Suprapubic skin (tissue), 4 donors: ENCODE measurements around the gene GOLGA2. TPM values are rescaled to one million over a fixed set of nuclear protein-coding genes. Genes with fewer than 3 reads are reported as not detected.

Experiments
- DNase-seq, 2 donors: peaks; one replicate each; pipeline ENCODE4 v3.0.0-alpha.2; 2019; ENCODE audit warnings: low spot score in 2 of 2
- H3K27ac ChIP-seq: fragments of 200-600 bp; sonication (generic); one replicate; pipeline ENCODE4 v1.5.1; 2019
- H3K27me3 ChIP-seq: fragments of 200-600 bp; sonication (generic); one replicate; pipeline ENCODE4 v1.5.1; 2019
- H3K36me3 ChIP-seq: fragments of 200-600 bp; sonication (generic); one replicate; pipeline ENCODE4 v1.5.1; 2019
- H3K4me1 ChIP-seq: fragments of 200-600 bp; sonication (generic); one replicate; pipeline ENCODE4 v1.5.1; 2019
- H3K4me3 ChIP-seq: fragments of 200-600 bp; sonication (generic); one replicate; pipeline ENCODE4 v1.5.1; 2019; ENCODE audit warnings: mild to moderate bottlenecking
- H3K9me3 ChIP-seq: fragments of 200-600 bp; sonication (generic); one replicate; pipeline ENCODE4 v1.5.1; 2019
- CTCF ChIP-seq, 2 donors: fragments of 200-600 bp in 1 of 2; fragments of 450-650 bp in 1 of 2; sonication (generic) in 1 of 2; IDR thresholded peaks; one replicate each; pipeline ENCODE4 v1.5.1; 2016 to 2019; ENCODE audit warnings: antibody characterized with exemption in 2 of 2, mild to moderate bottlenecking in 1 of 2, moderate library complexity in 1 of 2
- EP300 ChIP-seq: sonication (generic); formaldehyde crosslinking; IDR thresholded peaks from one replicate; pipeline ENCODE4 v1.6.1; 2017; ENCODE audit warnings: antibody characterized with exemption
- POLR2A ChIP-seq, 2 donors: fragments of 450-650 bp; IDR thresholded peaks; one replicate each; pipeline ENCODE4 v1.6.1; 2017; ENCODE audit warnings: antibody characterized with exemption in 2 of 2, mild to moderate bottlenecking in 2 of 2, moderate library complexity in 2 of 2
- POLR2AphosphoS5 ChIP-seq, 3 donors: sonication (generic); formaldehyde crosslinking; IDR thresholded peaks; one replicate each; pipeline ENCODE4 v1.6.1; 2017; ENCODE audit warnings: antibody characterized with exemption in 3 of 3
- WGBS: methylation state at CpG from one replicate; pipeline ENCODE4 v1.1.5; 2018; 5-methylcytosine and 5-hydroxymethylcytosine counted together
- total RNA-seq, 4 donors: library from RNA; depleted of rRNA; stranded (reverse); fragments of >200 nt; gene quantifications; one replicate each; pipeline ENCODE4 v1.1.0, GENCODE V29; 2016

Gene GOLGA2
- 100 to 1,000 TPM in 2 of 4 donors, 10 to 100 TPM in 2; 83.5 to 131 (median 99.0) TPM for total RNA-seq

DNA sequence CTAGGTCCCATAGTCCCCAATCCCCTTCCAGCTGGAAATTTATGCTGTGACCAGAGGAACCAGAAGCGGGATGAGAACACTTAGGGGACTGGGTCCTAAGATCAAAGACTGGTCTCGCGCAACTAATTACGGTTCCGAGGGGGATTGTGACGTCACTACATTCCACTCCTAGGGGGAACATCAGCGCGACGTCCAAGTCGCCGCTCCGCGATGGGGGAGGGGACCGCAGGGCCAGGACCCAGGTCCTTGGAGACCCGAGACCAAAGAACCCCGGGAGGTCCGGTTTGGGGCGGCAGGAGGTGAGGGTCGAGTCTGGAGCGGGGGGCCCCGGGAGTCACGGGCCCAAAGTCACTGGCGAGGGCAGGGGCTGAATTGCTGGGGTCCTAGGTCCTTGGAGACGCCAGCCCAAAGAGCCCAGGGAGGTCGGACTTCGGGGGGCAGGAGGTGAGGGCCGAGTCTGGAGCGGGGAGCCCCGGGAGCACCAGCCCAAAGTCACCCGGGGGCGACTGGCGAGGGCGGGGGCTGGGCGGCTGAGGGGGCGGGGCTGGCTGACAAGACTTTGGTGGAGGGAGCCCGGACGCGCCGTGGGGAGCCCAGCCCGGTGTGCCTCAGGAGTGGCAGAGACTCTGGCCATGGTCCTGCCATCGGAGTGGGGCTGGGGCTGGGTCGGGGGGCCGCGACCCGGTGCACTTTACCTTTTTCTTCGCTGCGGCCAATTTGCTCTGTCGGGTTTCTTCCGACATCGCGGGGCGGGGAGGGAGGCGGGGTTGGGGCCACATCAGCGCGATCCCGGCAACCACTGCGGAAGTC, at the start of gene GOLGA2:
TSS of gene GOLGA2 (minus strand) at position 810 of the 810 bp plus-strand sequence. CDS start at position 779, 31 bp downstream.
- no peaks in the 10 kb centered on the region for H3K27me3 ChIP-seq
- TF ChIP-seq EP300 (no peak), POLR2A (IDR thresholded peaks at IDR 0.05) (no peak), POLR2AphosphoS5 (IDR thresholded peaks at IDR 0.05) (no peak), CTCF (IDR thresholded peaks at IDR 0.05) (no peak)
- DNase-seq = no peak
- no peaks in the 10 kb centered on the region for H3K9me3 ChIP-seq
- peak within 1 kb of the TSS; percentile 89 for H3K27ac ChIP-seq
- H3K4me3 ChIP-seq = peak within 1 kb of the TSS; percentile 82
- WGBS = 0% methylated on average over 24 of the region's 57 CpGs
- H3K4me1 ChIP-seq = peaks cover 43% of the 10 kb centered on the region
- H3K36me3 ChIP-seq = peaks cover 17% of the 10 kb centered on the region

DNA sequence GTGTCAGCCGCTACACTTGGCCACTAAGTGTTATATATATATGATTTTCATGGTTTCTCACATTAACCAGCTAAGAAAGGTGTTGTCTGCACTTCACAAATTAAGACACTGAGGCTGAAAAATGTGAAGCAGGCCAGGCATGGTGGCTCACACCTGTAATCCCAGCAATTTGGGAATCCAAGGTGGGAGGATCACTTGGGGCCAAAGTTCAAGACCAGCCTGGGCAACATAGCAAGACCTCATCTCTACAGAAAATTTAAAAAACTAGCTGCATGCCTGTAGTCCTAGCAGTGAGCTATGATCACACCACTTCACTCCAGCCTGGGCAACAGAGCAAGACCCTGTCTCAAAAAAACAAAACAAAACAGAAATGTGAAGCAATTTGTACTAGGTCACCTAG, 48.6 kb upstream of the GOLGA2 start:
- peaks cover 40% of the 10 kb centered on the region for H3K36me3 ChIP-seq
- DNase-seq = no peak
- H3K4me3 ChIP-seq = no peak overlapping the region
- H3K27me3 ChIP-seq = no peaks in the 10 kb centered on the region
- peaks cover 65% of the 10 kb centered on the region for H3K4me1 ChIP-seq
- TF ChIP-seq POLR2A (IDR thresholded peaks at IDR 0.05) = no peak
- no peak overlapping the region for H3K27ac ChIP-seq
- WGBS = 100% methylated on average over 1 of the region's 1 CpG
- no peaks in the 10 kb centered on the region for H3K9me3 ChIP-seq

DNA sequence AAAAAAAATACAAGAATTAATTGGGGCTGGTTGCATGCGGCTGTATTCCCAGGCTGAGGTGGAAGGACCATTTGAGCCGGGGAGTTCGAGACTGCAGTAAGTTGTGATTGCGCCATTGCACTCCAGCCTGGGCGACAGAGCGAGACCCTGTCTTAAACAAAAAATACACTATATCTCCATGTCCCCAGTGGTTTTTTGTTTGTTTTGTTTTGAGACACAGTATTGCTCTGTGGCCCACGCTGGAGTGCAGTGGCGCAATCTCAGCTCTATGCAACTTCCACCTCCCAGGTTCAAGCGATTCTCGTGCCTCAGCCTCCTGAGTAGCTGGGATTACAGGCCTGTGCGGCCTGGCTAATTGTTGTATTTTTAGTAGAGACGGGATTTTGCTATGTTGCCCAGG, 48.0 kb upstream of the GOLGA2 start:
- 86% methylated on average over 12 of the region's 12 CpGs for WGBS
- no peak overlapping the region for H3K27ac ChIP-seq

DNA sequence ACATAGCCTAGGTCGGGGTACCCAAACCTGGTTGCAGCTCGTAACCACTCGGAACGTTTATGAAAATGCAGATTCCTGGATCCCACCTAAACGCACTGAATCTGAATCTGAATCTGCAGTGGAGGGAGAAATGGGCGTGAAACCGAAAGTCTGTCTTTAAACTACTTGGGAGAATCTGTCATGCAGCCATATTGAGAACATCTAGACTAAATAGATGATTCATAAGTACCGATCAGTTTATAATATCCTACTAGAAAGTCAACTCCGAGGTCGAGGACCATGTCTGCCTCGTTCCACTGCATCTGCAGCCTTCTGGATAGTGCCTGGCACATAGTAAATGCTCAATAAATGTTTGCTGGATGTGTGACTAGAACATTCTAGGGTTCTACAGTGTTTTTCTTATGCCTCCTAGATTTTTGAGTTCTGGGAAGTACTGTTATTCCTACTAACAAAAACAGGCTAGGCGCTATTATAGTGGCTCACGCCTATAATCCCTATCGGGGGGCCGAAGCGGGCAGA, 47.5 kb upstream of the GOLGA2 start:
- 29% methylated on average over 12 of the region's 16 CpGs for WGBS
- no peaks in the 10 kb centered on the region for H3K27me3 ChIP-seq
- H3K9me3 ChIP-seq = no peaks in the 10 kb centered on the region
- H3K36me3 ChIP-seq = peaks cover 43% of the 10 kb centered on the region
- peak overlapping the region; percentile 89 for H3K4me3 ChIP-seq
- no peak for DNase-seq
- TF ChIP-seq CTCF (IDR thresholded peaks at IDR 0.05) = no peak
- TF ChIP-seq EP300 = no peak
- TF ChIP-seq POLR2A (IDR thresholded peaks at IDR 0.05) = no peak
- TF ChIP-seq POLR2AphosphoS5 (IDR thresholded peaks at IDR 0.05) = no peak
- peak overlapping the region; percentile 86 for H3K27ac ChIP-seq
- H3K4me1 ChIP-seq = peaks cover 55% of the 10 kb centered on the region

More for the DNA sequence above, 48.0 kb upstream of the GOLGA2 start:
- no peak for TF ChIP-seq CTCF (IDR thresholded peaks at IDR 0.05)
- no peak for TF ChIP-seq EP300
- TF ChIP-seq POLR2A (IDR thresholded peaks at IDR 0.05) = no peak
- TF ChIP-seq POLR2AphosphoS5 (IDR thresholded peaks at IDR 0.05) = no peak
- Histone ChIP-seq H3K27me3 (no peaks in the 10 kb centered on the region), H3K9me3 (no peaks in the 10 kb centered on the region), H3K36me3 (peaks cover 46% of the 10 kb centered on the region), H3K4me1 (peaks cover 60% of the 10 kb centered on the region), H3K4me3 (peak overlapping the region; percentile 89)
- no peak for DNase-seq

DNA sequence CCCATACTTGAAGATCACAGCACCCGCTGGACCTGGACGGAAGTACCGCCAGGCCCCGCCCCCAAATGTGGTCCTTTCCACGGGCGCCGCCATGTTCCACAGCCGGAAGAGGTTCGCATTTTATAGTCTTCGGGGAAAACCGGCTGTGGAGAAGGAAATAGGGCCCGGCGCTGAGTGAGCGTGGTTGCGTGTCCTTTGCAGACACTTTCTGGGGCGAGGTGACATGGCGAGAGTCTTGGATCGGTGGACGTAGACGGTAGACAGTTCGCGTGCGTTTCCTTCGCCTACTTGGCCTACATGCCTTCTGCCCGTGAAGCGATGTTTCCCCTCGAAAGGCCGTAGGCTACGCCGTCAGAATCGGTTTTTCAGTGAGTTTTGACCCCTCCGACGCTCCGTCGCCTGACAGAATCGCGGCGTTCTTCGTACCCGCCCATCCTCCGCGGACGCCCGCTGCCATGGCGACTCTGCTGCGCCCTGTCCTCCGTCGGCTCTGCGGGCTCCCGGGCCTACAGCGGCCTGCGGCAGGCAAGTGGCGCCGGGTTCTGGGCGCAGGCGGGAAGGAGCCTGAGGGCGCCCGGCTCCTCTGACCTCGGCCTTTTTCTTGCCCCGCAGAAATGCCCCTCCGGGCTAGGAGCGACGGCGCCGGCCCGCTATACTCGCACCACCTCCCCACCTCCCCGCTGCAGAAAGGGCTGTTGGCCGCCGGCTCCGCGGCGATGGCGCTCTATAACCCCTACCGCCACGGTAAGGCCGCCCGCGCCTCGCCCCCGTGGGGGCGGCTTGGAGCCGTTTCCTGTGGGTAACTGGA, 46.8 kb upstream of the GOLGA2 start, which contains the start of the genes COQ4 and TRUB2:
TSS of gene COQ4 (plus strand) at position 436 of the 808 bp plus-strand sequence. CDS start at position 456, 20 bp downstream.
TSS of gene TRUB2 (minus strand) at position 44 of the 808 bp plus-strand sequence. CDS start at position 5, 39 bp downstream.
- H3K4me1 ChIP-seq = peaks cover 48% of the 10 kb centered on the region
- peak; percentile 27 to 95 (median 94) for TF ChIP-seq POLR2AphosphoS5 (IDR thresholded peaks at IDR 0.05)
- TF ChIP-seq EP300 = no peak
- peak within 1 kb of the TSS; percentile 89 for H3K4me3 ChIP-seq
- no peaks in the 10 kb centered on the region for H3K9me3 ChIP-seq
- H3K36me3 ChIP-seq = peaks cover 43% of the 10 kb centered on the region
- no peaks in the 10 kb centered on the region for H3K27me3 ChIP-seq
- peak within 1 kb of the TSS; percentile 86 for H3K27ac ChIP-seq
- DNase-seq = peak; percentile 96 to 98
- WGBS = under 1% methylated on average over 41 of the region's 83 CpGs
